ENCODE data around the gene TRIO.

DNA sequence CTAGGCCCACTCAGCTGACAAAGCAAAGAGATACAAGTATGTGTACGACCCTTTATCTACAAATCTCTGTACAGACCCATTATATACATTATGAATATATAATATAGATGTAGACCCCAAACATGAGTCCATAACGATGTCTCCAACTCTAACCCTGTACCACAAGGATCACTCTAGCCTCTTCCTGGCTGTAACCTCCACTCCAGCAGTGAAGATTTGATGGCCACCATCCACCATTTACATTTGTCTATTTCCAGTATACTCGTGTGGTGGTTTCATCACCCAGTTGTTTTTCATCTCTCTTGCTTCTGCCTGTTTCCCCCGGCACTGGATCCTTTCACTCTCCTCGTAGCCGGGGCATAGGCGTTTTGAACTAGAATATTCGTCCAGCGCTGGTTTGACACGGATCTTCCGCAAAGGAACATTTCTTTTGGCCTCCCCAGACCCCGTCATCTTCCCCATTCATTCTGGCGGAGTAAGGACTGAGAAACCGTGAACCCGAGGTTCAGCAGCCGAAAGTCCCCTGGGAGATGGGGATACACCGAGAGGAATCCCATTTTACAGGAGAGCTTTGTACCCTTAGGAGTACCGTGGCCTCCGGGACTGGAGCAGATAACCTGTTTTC is 828 bp upstream of the TRIO start:
- no peak for TF ChIP-seq EZH2 (IDR thresholded peaks at IDR 0.05)
- TF ChIP-seq FOXP2 (optimal IDR thresholded peaks at IDR 0.05; ENCODE audit: control extremely low read depth, extremely low read length, insufficient read depth): no peak
